Measurements from ENCODE around the gene CELF5. TPM values are rescaled to one million over a fixed set of nuclear protein-coding genes. Genes with fewer than 3 reads are reported as not detected.

Gene CELF5
- total and polyA plus RNA-seq, 10 of the 15 experiments (the other 5 are each of a cell fraction or from before 2014, with no cell fraction given): 0.01 to 0.04 TPM; not detected in 8

GRCh38 chr19:3186891-3187661 is 37.4 kb upstream of the CELF5 start (continued):
- no peak for TF ChIP-seq ZBTB11 (CRISPR knock-in tag; IDR thresholded peaks at IDR 0.05)
- no peak for TF ChIP-seq RAD21 (IDR thresholded peaks at IDR 0.05; ENCODE audit: insufficient read depth, low read depth, low read length)

DNA sequence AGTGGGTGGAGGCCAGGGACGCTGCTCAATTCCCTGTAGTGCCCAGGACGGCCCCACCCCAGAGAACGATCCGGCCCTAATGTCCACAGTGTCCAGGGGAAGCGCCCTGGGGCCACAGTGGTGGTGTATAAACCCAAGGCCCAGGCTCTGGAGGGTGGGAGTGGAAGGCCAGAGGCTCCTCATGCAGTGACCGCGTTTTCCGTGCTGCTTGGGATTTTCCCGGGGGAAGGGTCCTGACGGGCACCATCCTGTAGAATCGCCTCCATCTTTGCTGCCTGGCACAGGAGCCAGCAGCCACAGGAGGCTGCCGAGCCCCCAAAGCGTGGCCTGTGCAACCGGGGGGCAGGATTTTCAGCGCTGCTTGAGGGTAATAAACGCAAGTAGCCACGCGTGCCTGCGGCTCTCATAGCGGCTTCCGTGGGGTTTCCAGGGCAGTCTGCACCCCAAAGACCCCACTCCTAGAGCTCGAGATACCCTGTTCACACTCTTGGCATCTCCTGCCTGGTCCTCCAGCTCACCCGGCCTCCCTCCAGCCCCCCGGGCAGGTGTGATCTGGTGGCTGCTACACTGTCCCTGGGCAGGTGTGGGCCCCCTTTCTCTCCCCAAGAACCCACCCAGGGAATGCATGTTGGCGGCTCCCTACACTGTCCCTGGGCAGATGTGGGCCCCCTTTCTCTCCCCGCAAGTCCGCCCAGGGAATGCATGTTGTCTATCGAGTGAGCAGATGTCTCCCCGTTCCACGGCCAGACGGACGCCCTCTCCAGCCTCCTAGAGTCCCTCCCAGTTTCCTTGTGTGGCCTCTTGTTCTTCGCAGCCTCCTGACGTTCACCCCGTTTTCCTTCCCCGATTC is 36.6 kb upstream of the CELF5 start:
- RAD21 ChIA-PET (ENCODE audit: unreplicated experiment): no interaction called here
- ATAC-seq (no peak), FAIRE-seq (no peak), DNase-seq (ENCODE audit: low read depth, low spot score) (no peak)
- peaks cover 2 to 3% of the 10 kb centered on the region in 2 experiments; a peak in 2 of 4 replicates for H3K36me3 ChIP-seq (ENCODE audit: control insufficient read depth in 2 of 2, insufficient read depth in 2 of 2, low read length in 1 of 2)
- no peak overlapping the region for H3K27ac ChIP-seq (ENCODE audit: control insufficient read depth, insufficient read depth)
- H3K4me1 ChIP-seq (ENCODE audit: control insufficient read depth, insufficient read depth, low read length): peaks cover 14% of the 10 kb centered on the region
- peaks cover 54% of the 10 kb centered on the region for H3K79me2 ChIP-seq (ENCODE audit: control insufficient read depth, insufficient read depth, low read length)
- no peaks in the 10 kb centered on the region for H3K27me3 ChIP-seq (replicated peaks in 1 of 2; ENCODE audit: control insufficient read depth in 2 of 2, insufficient read depth in 2 of 2, low read length in 1 of 2)
- SMC1A ChIA-PET (ENCODE audit: uncharacterized antibody, unreplicated experiment): no interaction called here
- H4K20me1 ChIP-seq (ENCODE audit: control insufficient read depth, insufficient read depth): no peaks in the 10 kb centered on the region
- CTCF ChIA-PET: interaction anchor here (1.1 kb wide), 1 partner anchor 24 kb away, joined by 3 read pairs; no protein-coding TSS in a partner anchor
- intact Hi-C loops (cut with micrococcal nuclease; ENCODE audit: unreplicated experiment) (no loop called here), in situ Hi-C loops (cut with MboI) (no loop called here)
- WGBS (ENCODE audit: insufficient coverage, insufficient replicate concordance, low lambda C conversion rate, missing lambda C conversion rate): 88% methylated on average over 35 of the region's 36 CpGs
- H3K9ac ChIP-seq (ENCODE audit: control insufficient read depth, insufficient read depth, low read length): peak overlapping the region; percentile 91; the same call in 1 of the 2 replicates
- H2AFZ ChIP-seq (ENCODE audit: control insufficient read depth, low read depth, low read length): no peak overlapping the region
- no peaks in the 10 kb centered on the region for H3K9me3 ChIP-seq (replicated peaks; ENCODE audit: control insufficient read depth, insufficient read depth, low read length)
- peak overlapping the region; percentile 99 for H3K4me2 ChIP-seq (ENCODE audit: control insufficient read depth, insufficient read depth)
- peak overlapping the region; percentile 76 for H3K4me3 ChIP-seq
- BruUV-seq (replicated peaks): no TSS peak
- POLR2A ChIA-PET: interaction anchor here (1.2 kb wide), 1 partner anchor 10 kb away, joined by 5 read pairs; no protein-coding TSS in a partner anchor
- TF ChIP-seq CBX3 (IDR thresholded peaks at IDR 0.05; ENCODE audit: borderline replicate concordance, low read depth) (no peak), SP1 (IDR thresholded peaks at IDR 0.05; ENCODE audit: low read depth, low read length) (no peak), STAT3 (IDR thresholded peaks at IDR 0.05; ENCODE audit: low read depth, low read length) (no peak), BRCA1 (IDR thresholded peaks at IDR 0.05; ENCODE audit: low read depth, low read length) (no peak), ZBTB40 (IDR thresholded peaks at IDR 0.05; ENCODE audit: borderline replicate concordance) (no peak), SMARCA5 (IDR thresholded peaks at IDR 0.05) (no peak), RELA (IDR thresholded peaks at IDR 0.05; ENCODE audit: borderline replicate concordance, partially characterized antibody) (no peak)
- TF ChIP-seq, protein P1, sequence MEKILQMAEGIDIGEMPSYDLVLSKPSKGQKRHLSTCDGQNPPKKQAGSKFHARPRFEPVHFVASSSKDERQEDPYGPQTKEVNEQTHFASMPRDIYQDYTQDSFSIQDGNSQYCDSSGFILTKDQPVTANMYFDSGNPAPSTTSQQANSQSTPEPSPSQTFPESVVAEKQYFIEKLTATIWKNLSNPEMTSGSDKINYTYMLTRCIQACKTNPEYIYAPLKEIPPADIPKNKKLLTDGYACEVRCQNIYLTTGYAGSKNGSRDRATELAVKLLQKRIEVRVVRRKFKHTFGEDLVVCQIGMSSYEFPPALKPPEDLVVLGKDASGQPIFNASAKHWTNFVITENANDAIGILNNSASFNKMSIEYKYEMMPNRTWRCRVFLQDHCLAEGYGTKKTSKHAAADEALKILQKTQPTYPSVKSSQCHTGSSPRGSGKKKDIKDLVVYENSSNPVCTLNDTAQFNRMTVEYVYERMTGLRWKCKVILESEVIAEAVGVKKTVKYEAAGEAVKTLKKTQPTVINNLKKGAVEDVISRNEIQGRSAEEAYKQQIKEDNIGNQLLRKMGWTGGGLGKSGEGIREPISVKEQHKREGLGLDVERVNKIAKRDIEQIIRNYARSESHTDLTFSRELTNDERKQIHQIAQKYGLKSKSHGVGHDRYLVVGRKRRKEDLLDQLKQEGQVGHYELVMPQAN (conservative IDR thresholded peaks at IDR 0.05): no peak
